HG02763 (cell line): ENCODE measurements around the gene CDH15.
"Not testable (repeated sequence)": the region's sequence is repeated elsewhere in the genome, so short reads cannot be mapped to it uniquely, and the experiment has no call there.

ENCODE experiments used
- ATAC-seq: cut with Tn5 transposase; IDR thresholded peaks from one replicate; pipeline ENCODE4 v1.9.1; 2021; ENCODE audit warnings: mild to moderate bottlenecking, moderate library complexity; ENCODE audit not compliant: unreplicated experiment

Gene CDH15

DNA sequence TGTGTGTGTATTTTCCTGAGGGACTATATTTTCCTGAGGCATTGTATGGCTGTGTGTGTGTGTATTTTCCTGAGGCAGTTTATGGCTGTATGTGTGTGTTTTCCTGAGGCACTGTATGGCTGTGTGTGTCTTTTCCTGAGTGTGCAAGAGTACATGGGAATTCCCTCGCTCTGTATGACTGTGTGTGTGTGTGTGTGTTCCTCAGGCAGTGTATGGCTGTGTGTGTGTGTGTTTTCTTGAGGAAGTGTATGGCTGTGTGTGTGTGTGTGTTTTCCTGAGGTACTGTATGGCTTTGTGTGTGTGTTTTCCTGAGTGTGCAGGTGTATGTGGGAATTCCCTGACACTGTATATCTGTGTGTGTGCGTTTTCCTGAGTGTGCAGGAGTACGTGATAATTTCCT, 50.1 kb downstream of the CDH15 start:
- ATAC-seq = no peak

DNA sequence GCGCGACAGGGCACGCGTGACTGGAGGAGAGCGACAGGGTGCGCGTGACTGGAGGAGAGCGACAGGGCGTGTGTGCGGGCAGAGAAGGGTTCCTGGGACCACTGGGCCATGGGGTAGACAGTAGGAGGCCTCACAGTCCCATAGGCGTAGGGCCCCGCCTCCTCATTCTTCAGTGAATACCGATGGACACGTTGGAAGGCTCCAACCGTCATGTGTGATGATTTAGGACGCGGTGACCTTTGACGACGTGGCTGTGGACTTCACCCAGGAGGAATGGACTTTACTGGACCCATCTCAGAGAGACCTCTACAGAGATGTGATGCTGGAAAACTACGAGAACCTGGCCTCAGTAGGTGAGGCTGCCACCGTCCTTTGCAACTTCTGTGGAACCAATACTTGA, 51.4 kb downstream of the CDH15 start:
- ATAC-seq = no peak

DNA sequence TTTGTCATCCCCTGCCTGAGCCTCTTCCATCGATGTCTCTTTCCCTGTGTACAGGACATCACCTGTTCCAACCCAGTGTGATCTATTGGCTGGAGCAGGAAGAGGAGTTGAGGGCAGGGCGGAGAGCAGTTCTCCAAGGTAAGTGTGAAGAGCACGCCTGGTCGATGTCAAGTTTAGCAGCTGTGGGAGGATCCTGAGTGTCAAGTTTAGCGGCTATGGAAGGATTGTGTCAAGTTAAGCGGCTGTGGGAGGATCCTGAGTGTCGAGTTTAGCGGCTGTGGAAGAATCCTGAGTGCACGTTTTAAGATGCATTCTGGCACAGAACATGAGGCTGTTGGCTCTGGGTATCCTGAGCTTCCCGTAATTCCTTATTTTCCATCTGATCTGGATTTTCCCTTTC, 53.1 kb downstream of the CDH15 start:
- ATAC-seq = no peak

DNA sequence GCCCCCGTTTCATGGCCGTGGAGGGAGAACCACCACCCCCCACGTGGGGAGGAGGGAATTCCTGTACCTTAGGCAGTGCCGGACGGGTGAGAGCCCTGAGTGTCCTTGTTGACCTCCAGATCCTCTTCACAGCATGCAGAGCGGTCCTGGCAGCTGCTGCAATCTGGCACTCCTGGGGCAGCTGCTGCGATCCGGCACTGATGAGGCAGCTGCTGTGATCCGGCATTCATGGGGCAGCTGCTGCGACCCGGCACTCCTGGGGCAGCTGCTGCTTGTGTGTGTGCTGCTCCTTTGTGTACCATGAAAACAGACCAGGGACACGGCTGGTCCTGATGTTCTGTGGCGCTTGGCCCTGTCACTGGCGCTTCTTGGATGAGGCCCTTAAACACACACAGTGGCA, 58.7 kb downstream of the CDH15 start:
- no peak for ATAC-seq

DNA sequence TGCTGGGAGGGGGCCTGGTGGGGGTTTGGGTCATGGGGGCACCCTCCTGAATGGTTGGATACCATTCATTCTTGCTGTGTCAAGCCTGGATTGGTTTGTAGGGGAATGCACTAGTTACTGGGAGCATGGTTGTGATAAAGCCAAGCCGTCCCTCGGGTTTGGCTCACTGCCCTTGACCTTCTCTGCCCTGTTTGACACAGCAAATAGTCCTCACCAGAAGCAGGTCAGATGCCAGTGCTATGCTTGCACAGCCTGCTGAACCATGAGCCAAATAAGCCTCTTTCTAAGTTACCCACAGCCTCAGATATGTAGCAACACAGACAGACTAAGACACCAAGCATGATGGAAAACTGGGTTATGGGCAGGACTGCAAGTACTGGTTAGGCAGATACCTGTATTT, 60.6 kb downstream of the CDH15 start:
- no peak for ATAC-seq

DNA sequence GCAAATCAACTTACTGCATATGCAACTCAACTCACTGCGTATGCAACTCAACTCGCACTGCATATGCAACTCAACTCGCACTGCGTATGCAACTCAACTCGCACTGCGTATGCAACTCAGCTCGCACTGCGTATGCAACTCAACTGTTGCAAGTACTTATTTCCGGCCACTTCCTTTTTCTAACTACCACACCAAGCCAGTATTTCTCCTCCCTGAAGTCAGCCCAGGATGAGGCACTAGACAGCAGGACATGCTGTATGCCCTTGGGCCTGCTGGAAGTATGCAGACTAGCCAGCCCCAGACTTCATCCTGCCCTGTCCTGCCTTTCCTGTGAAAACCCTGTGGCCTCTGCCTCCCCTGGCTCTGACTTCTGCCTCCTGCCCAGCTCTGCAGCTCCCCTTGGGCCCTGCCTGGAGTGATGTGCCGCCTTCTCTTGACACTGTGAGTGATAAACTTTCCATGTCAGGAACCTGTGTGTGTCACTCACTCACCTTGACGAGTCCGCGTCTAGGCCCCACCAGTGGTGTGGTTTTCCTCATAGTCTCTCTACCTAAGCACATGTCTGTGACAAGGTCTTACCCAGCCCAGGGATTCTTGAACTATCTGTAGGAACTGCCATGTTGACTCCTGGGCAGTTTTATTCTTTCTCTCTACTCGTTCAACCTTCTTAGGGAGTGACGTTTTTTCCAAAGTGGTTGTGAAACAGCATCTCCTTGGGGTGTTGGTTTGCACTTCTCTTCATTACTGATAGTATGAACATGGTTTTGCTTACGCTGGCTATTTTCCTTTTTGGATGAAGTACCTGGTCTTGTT, 62.3 kb downstream of the CDH15 start:
- no peak for ATAC-seq

DNA sequence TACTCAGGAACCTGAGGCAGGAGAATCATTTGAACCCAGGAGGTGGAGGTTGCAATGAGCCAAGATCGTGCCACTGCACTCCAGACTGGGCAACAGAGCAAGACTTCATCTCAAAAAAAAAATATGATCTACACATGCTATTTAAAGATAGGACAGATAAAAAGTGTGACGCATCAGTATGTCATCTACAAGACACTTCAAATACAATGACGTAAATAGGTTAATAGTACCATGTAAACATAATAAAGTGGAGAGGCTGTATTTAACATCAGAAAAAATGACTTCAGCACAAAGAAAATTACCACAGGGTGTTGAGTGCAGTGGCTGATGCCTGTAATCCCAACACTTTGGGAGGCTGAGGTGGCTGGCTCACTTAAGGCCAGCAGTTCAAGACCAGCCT, 66.2 kb downstream of the CDH15 start:
- ATAC-seq = no peak

DNA sequence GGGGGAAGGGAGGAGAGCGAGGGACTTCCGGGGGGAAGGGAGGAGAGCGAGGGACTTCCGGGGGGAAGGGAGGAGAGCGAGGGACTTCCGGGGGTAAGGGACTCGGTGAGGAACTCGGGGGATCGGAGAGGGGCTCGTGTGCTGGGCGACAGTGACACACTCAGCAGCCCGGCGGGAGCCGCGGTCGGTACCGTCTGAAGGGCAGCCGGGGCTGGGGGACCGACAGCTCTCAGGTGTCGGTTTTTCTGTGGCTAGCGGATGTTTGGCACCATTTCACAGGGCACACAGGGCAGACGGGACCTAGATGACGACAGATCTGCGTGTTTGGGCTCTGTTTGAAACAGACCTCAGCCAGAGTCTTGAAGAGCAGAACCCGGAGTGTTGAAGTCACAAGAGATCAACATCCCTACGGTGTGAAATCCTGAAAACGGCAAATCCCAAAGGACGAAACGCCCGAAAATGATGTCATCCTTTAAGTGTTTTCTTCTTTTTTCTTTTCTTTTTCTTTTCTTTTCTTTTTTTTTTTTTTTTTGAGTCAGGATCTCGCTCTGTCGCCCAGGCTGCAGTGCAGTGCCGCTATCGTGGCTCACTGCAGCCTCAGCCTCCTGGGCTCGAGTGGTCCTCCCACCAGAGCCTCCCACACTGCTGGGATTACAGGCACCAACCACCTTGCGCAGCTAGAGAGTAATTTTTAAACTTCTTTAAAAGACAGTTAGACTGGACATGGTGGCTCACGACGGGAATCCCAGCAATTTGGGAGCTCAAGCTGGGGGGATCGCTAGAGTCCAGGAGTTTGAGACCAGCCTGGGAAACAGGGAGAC, 69.8 kb downstream of the CDH15 start:
- peak; percentile 66 for ATAC-seq

DNA sequence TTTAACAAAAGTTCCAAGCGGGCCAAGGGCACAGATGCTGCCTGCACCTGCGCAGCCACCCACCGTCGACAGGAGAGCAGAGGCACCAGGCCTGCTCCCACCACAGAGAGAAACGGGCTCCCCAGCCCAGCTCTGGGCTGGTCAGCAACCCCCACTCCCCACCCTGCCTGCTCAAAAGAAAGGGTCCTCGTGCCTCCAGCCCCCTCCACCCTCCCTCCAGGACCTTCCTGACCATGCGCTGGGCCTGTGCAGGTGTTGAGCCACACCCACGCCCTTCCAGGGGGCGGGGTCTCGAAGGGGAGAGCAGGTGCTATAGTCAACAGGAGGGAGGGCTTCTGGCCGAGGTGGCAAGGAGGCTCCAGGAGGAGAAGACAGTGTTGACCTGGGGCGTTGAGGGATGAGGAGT, 71.2 kb downstream of the CDH15 start:
- ATAC-seq = no peak

DNA sequence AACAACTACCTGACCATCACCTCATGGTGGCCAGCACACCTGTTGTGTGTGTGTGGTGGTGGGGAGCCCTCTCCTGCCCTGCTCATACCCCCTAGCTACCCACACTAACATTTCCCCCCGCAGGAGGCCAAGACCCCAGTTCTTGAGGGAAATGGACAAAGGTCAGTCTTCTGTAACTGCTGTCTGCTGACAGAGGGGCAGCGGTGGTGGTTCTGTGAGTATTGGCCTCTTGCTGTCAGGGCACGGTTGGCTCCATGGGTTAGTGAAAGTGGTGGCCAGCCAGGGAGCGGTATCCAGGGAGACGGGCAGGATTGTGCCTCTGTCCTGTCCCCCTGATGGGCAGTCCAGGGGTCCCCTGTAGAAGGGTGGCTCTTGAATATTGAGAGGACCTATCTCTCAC, 72.1 kb downstream of the CDH15 start:
- no peak for ATAC-seq

DNA sequence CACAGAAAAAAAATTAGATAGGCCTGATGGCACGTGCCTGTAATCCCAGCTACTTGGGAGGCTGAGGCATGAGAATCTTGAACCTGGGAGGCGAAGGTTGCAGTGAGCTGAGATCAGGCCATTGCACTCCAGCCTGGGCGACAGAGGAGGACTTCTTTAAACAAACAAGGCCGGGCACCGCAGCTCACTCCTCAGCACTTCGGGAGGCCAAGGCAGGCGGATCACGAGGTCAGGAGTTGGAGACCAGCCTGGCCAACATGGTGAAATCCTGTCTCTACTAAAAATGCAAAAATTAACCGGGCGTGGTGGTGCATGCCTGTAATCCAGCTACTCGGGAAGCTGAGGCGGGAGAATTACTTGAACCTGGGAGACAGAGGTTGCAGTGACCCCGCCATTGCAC, 72.7 kb downstream of the CDH15 start:
- ATAC-seq = not testable (repeated sequence)

DNA sequence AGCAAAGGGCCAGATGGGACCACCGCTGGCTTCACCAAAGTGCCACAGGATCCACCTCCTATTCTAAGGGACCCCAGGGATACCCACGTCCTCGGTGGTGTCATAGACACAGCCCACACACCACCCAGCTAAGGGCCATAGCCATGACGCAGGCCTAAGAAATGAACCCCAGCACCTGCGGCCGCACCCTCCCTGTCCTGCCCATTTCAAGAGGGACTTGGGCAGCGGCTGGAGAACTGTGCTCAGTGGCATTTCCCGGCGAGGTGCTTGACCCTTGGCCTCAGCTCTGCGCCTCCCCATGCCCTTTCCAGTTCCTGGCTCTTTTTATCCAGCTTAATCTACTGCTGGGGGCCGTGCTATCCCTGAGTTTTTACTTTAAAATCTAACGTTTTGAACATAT, 73.2 kb downstream of the CDH15 start:
- ATAC-seq = no peak
